ENCODE results near the gene MRPS23.

MRPS23 gene

GRCh38 chr17:57833179-57833939 lies 16.5 kb downstream of the MRPS23 start:
- Histone ChIP-seq H3K79me1 (ENCODE audit: low read length) (no peaks in the 10 kb centered on the region), H3K79me2 (ENCODE audit: control insufficient read depth, insufficient read depth, low read length) (no peaks in the 10 kb centered on the region), H3K4me1 (ENCODE audit: control insufficient read depth, low read depth, low read length) (peaks cover 6% of the 10 kb centered on the region), H2BK5ac (ENCODE audit: low read length) (no peak overlapping the region), H3K4me3 (ENCODE audit: low read length) (no peak overlapping the region), H3K9ac (ENCODE audit: low read length) (peak overlapping the region; percentile 54), H3K23ac (ENCODE audit: low read length) (no peak overlapping the region), H3K27ac (ENCODE audit: low read depth, low read length) (peak overlapping the region; percentile 21), H3K4ac (ENCODE audit: low read depth, low read length) (no peak overlapping the region), H3K36me3 (ENCODE audit: control insufficient read depth, insufficient read depth, low read length) (peaks cover under 1% of the 10 kb centered on the region), H2AK5ac (ENCODE audit: low read length) (no peak overlapping the region), H2BK15ac (replicated peaks; ENCODE audit: low read depth) (no peak overlapping the region), H3K18ac (ENCODE audit: low read length) (no peak overlapping the region), H2BK120ac (ENCODE audit: low read depth, low read length) (no peak overlapping the region), H3K4me2 (ENCODE audit: low read length) (peak overlapping the region; percentile 35), H3K56ac (ENCODE audit: low read length) (peak overlapping the region; percentile 71), H4K8ac (ENCODE audit: low read depth, low read length) (no peak overlapping the region), H3K27me3 (ENCODE audit: insufficient read depth, low read length, poor library complexity) (no peaks in the 10 kb centered on the region), H4K5ac (ENCODE audit: low read length) (no peak overlapping the region)
- WGBS (ENCODE audit: extremely low coverage, insufficient coverage, low lambda C conversion rate), result no CpG with 5 or more reads among the region's 13 CpGs
- DNase-seq, result peak; percentile 86

DNA sequence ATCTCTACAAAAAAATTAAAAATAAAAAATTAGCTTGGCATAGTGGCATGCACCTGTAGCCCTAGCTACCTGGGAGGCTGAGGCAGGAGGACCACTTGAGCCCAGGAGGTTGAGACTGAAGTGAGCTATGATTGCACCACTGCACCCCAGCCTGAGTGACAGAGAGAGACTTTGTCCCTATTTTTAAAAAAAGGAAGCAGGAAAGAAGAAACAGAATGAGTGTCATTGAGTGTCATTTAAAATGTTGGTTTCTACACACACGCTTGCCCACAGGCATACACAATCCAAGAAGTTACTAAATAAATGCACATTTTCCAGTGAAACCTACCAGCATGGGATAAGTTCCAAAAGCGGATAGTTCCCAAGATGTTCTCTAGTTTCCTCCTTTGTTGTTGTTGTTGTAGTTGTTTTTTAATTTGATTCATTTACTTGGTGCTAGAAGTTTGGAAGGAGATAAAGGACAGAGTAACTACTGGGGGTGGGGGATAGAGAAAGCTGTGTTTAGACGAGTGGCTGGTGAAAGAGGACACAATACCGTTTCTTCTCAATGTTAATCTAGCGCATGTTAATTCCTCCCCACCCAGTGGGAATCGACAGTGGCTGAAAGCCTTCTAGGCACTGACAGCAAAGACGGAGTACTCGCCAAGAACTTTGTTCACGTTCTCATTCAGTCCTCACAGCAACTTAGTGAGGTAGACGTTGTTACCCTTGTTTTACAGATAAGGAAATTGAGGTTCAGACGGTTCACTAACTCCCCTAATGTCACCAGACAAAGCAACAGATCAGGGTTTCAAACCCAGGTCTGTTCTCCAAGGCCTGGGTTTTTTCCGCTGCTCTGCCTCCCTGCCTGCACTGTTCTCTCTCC lies 17.3 kb downstream of the MRPS23 start:
- H3K4me2 ChIP-seq (ENCODE audit: low read length), result peak overlapping the region; percentile 5
- no peak overlapping the region for H4K8ac ChIP-seq (ENCODE audit: low read depth, low read length)
- no peak overlapping the region for H2BK5ac ChIP-seq (ENCODE audit: low read length)
- H3K4me3 ChIP-seq (ENCODE audit: low read length), result no peak overlapping the region
- H2AK5ac ChIP-seq (ENCODE audit: low read length), result no peak overlapping the region
- DNase-seq, result no peak
- H3K79me1 ChIP-seq (ENCODE audit: low read length), result no peaks in the 10 kb centered on the region
- no CpG with 5 or more reads among the region's 12 CpGs for WGBS (ENCODE audit: extremely low coverage, insufficient coverage, low lambda C conversion rate)
- peak overlapping the region; percentile 54 for H3K9ac ChIP-seq (ENCODE audit: low read length)
- no peaks in the 10 kb centered on the region for H3K79me2 ChIP-seq (ENCODE audit: control insufficient read depth, insufficient read depth, low read length)
- H3K23ac ChIP-seq (ENCODE audit: low read length), result no peak overlapping the region
- H2BK120ac ChIP-seq (ENCODE audit: low read depth, low read length), result no peak overlapping the region
- no peak overlapping the region for H3K4ac ChIP-seq (ENCODE audit: low read depth, low read length)
- peak overlapping the region; percentile 21 for H3K27ac ChIP-seq (ENCODE audit: low read depth, low read length)
- H3K56ac ChIP-seq (ENCODE audit: low read length), result peak overlapping the region; percentile 71
- no peak overlapping the region for H3K18ac ChIP-seq (ENCODE audit: low read length)
- no peak overlapping the region for H2BK15ac ChIP-seq (replicated peaks; ENCODE audit: low read depth)
- no peaks in the 10 kb centered on the region for H3K27me3 ChIP-seq (ENCODE audit: insufficient read depth, low read length, poor library complexity)
- H4K5ac ChIP-seq (ENCODE audit: low read length), result no peak overlapping the region
- no peaks in the 10 kb centered on the region for H3K36me3 ChIP-seq (ENCODE audit: control insufficient read depth, insufficient read depth, low read length)
- H3K4me1 ChIP-seq (ENCODE audit: control insufficient read depth, low read depth, low read length), result peaks cover 6% of the 10 kb centered on the region

DNA sequence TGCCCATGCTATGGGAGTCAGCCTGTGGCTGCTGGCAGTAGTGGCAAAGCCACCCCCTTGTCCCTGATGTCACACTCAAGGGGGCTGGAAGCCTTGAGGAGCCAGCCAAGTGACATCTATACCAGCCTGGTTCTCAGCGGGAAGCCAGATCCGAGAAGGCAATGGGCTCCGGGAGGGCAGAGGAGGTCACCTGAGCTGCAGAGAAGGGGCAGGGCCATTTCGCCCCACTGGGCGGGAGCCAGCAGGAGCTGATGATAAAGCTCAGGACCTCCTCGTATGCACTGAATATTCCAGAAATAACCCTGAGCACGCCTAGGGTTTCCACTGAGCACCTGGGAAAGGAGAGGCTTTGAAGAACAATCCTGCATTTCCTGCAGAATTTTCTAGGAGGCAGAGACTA lies 19.0 kb downstream of the MRPS23 start:
- Histone ChIP-seq H3K27me3 (ENCODE audit: insufficient read depth, low read length, poor library complexity) (no peaks in the 10 kb centered on the region), H3K18ac (ENCODE audit: low read length) (no peak overlapping the region), H3K4me1 (ENCODE audit: control insufficient read depth, low read depth, low read length) (peaks cover 6% of the 10 kb centered on the region), H2AK5ac (ENCODE audit: low read length) (no peak overlapping the region), H3K4ac (ENCODE audit: low read depth, low read length) (no peak overlapping the region), H3K56ac (ENCODE audit: low read length) (no peak overlapping the region), H2BK15ac (replicated peaks; ENCODE audit: low read depth) (no peak overlapping the region), H3K27ac (ENCODE audit: low read depth, low read length) (no peak overlapping the region), H3K36me3 (ENCODE audit: control insufficient read depth, insufficient read depth, low read length) (no peaks in the 10 kb centered on the region), H4K5ac (ENCODE audit: low read length) (no peak overlapping the region), H3K4me2 (ENCODE audit: low read length) (no peak overlapping the region), H2BK5ac (ENCODE audit: low read length) (no peak overlapping the region), H3K4me3 (ENCODE audit: low read length) (no peak overlapping the region), H2BK120ac (ENCODE audit: low read depth, low read length) (no peak overlapping the region), H3K23ac (ENCODE audit: low read length) (no peak overlapping the region), H3K79me2 (ENCODE audit: control insufficient read depth, insufficient read depth, low read length) (no peaks in the 10 kb centered on the region), H3K9ac (ENCODE audit: low read length) (no peak overlapping the region), H3K79me1 (ENCODE audit: low read length) (no peaks in the 10 kb centered on the region), H4K8ac (ENCODE audit: low read depth, low read length) (no peak overlapping the region)
- no CpG with 5 or more reads among the region's 7 CpGs for WGBS (ENCODE audit: extremely low coverage, insufficient coverage, low lambda C conversion rate)
- DNase-seq, result peak; percentile 48

- H3K9ac ChIP-seq (ENCODE audit: low read length), result no peak overlapping the region
- H3K4me1 ChIP-seq (ENCODE audit: control insufficient read depth, low read depth, low read length), result no peaks in the 10 kb centered on the region
- no peak overlapping the region for H3K4ac ChIP-seq (ENCODE audit: low read depth, low read length)
- H2BK15ac ChIP-seq (replicated peaks; ENCODE audit: low read depth), result no peak overlapping the region
- no peak overlapping the region for H3K4me3 ChIP-seq (ENCODE audit: low read length)
- no peak overlapping the region for H2BK5ac ChIP-seq (ENCODE audit: low read length)
- no peak overlapping the region for H3K23ac ChIP-seq (ENCODE audit: low read length)
- H3K27ac ChIP-seq (ENCODE audit: low read depth, low read length), result no peak overlapping the region
- no peak overlapping the region for H4K8ac ChIP-seq (ENCODE audit: low read depth, low read length)
- no peak overlapping the region for H3K18ac ChIP-seq (ENCODE audit: low read length)
- no peak overlapping the region for H3K56ac ChIP-seq (ENCODE audit: low read length)
- H3K79me1 ChIP-seq (ENCODE audit: low read length), result no peaks in the 10 kb centered on the region
- no peaks in the 10 kb centered on the region for H3K79me2 ChIP-seq (ENCODE audit: control insufficient read depth, insufficient read depth, low read length)
- H3K27me3 ChIP-seq (ENCODE audit: insufficient read depth, low read length, poor library complexity), result no peaks in the 10 kb centered on the region
- no peak overlapping the region for H2AK5ac ChIP-seq (ENCODE audit: low read length)
- WGBS (ENCODE audit: extremely low coverage, insufficient coverage, low lambda C conversion rate), result no CpG with 5 or more reads among the region's 15 CpGs
- no peak overlapping the region for H3K4me2 ChIP-seq (ENCODE audit: low read length)
- H3K36me3 ChIP-seq (ENCODE audit: control insufficient read depth, insufficient read depth, low read length), result no peaks in the 10 kb centered on the region
- no peak overlapping the region for H4K5ac ChIP-seq (ENCODE audit: low read length)
- DNase-seq, result no peak
- H2BK120ac ChIP-seq (ENCODE audit: low read depth, low read length), result no peak overlapping the region
Measured at GRCh38 chr17:57823469-57824401, 26.1 kb downstream of the MRPS23 start.

- Histone ChIP-seq H3K18ac (ENCODE audit: low read length) (no peak overlapping the region), H3K4me2 (ENCODE audit: low read length) (no peak overlapping the region), H4K8ac (ENCODE audit: low read depth, low read length) (peak overlapping the region; percentile 7), H2BK120ac (ENCODE audit: low read depth, low read length) (no peak overlapping the region), H2BK5ac (ENCODE audit: low read length) (no peak overlapping the region), H2AK5ac (ENCODE audit: low read length) (no peak overlapping the region), H2BK15ac (replicated peaks; ENCODE audit: low read depth) (no peak overlapping the region), H3K4me1 (ENCODE audit: control insufficient read depth, low read depth, low read length) (no peaks in the 10 kb centered on the region), H3K4ac (ENCODE audit: low read depth, low read length) (no peak overlapping the region), H3K79me2 (ENCODE audit: control insufficient read depth, insufficient read depth, low read length) (no peaks in the 10 kb centered on the region), H3K79me1 (ENCODE audit: low read length) (no peaks in the 10 kb centered on the region), H3K36me3 (ENCODE audit: control insufficient read depth, insufficient read depth, low read length) (no peaks in the 10 kb centered on the region), H3K4me3 (ENCODE audit: low read length) (no peak overlapping the region), H3K27me3 (ENCODE audit: insufficient read depth, low read length, poor library complexity) (no peaks in the 10 kb centered on the region), H3K23ac (ENCODE audit: low read length) (no peak overlapping the region), H3K56ac (ENCODE audit: low read length) (no peak overlapping the region), H3K9ac (ENCODE audit: low read length) (no peak overlapping the region), H4K5ac (ENCODE audit: low read length) (no peak overlapping the region), H3K27ac (ENCODE audit: low read depth, low read length) (no peak overlapping the region)
- DNase-seq, result no peak
- WGBS (ENCODE audit: extremely low coverage, insufficient coverage, low lambda C conversion rate), result no CpG with 5 or more reads among the region's 5 CpGs
Measured at GRCh38 chr17:57819867-57820266, 30.0 kb downstream of the MRPS23 start.

All from mesendoderm (in vitro differentiated cells).